Superior temporal gyrus (tissue), 1 donor: ENCODE measurements around the gene MED29.

Experiments
- DNase-seq: peaks from one replicate; pipeline ENCODE4 v3.0.0-alpha.2; 2016; ENCODE audit errors: extremely low spot score

The MED29 gene

DNA sequence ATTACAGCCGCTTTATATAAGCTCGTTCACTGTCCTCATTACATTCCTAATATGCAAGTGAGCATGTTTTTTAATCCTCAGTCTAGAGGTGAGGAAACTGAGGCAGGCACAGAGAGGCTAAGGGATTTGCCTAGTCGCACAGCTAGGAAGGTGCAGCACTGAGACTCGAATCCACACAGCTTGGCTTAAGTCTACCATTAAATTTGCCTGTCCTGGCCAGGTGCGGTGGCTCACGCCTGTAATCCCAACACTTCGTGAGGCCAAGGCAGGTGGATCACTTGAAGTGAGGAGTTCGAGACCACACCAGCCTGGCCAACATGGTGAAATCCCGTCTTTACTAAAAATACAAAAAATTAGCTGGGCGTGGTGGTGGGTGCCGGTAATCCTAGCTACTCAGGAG, 36.5 kb downstream of the MED29 start:
- DNase-seq, result no peak

DNA sequence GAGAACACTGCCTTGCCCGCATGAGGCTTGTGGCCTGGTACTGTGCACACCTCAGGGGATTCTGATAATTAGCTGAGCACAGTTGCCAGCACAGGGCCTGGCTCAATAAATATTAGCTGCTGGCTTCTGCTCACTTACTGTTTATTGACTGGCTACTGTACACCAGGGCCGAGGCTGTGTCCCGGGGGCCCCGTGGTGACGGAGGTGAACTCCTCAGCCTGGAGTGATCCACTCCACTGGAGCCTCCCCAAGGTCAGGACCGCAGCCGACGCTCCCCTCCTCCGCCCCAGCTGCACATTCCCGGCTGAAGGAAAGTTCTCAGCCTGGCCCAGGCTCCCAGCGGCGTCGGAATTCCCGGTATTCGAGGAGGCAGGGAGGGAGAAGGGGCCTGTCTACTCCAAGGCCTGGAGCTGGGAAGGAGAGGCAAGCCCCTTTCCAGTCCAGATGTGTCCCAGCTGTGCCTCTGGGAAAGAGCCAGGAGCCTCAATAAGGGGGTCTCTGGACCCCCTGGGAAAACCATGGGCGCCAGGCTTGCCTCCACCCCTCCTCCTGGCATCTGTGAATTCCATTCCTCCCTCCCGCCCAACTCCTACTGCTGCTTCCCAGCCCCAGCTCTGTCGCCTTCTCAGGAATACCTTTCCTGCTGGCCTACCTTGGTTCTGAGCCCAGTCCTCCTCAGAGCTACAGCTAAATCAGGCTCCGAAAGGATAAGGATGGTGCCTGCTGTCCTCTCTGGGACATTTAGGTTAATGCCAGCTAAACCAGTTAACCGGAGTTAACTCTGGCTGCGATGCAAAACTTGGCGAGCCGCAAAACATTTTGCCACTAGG, 37.3 kb downstream of the MED29 start:
- DNase-seq, result no peak

DNA sequence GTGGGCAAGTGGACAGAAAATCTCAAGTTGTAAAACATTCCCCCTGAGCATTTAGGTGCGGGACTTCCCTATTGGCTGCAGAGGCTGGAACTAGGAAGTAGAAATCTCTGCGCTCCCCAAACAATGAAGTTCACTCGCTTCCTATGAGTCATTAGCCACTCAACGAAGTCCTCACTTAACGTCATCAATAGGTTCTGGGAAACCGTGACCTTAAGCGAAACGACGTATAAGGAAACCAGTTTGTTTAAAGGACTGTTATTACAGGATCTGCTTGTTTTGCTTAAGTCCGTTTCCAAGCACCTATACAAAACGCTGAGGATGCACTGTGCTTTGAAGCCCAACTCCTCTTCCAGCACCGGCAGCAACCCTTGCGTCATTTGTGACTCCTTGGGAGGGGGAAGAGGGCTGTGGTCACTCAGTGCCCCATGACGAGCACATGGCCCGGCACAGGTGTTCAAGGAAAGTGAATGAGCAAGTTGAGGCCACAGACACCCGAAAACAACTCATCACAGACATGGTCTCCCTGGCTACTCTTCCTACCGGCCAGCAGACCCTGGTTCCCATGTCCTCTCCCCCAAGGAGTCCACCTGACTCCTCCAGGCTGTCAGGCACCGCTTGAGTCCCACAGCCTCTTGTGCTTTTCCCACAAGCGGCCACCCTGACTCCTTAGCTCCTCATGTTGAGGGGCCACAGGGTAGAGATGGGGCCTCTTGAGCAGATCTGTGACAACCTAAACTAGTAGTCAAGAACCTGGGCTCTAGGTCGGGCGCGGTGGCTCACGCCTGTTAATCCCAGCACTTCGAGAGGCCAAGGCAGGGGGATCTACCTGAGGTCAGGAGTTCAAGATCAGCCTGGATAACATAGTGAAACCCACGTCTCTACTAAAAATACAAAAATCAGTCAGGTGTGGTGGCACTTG, 39.8 kb downstream of the MED29 start:
- DNase-seq, result no peak

DNA sequence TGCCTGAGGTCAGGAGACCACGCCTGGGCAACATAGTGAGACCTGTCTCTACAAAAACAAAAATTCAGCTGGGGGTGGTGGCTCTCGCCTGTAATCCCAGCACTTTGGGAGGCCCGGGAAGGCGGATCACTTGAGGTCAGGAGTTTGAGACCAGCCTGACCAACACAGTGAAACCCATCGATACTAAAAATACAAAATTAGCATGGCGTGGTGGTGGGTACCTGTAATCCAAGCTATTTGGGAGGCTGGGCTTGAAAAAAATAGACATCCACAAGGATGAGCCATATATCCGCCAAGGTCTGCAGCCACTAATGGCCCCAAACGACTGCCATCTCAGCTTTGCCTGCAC, 41.5 kb downstream of the MED29 start:
- DNase-seq, result no peak

DNA sequence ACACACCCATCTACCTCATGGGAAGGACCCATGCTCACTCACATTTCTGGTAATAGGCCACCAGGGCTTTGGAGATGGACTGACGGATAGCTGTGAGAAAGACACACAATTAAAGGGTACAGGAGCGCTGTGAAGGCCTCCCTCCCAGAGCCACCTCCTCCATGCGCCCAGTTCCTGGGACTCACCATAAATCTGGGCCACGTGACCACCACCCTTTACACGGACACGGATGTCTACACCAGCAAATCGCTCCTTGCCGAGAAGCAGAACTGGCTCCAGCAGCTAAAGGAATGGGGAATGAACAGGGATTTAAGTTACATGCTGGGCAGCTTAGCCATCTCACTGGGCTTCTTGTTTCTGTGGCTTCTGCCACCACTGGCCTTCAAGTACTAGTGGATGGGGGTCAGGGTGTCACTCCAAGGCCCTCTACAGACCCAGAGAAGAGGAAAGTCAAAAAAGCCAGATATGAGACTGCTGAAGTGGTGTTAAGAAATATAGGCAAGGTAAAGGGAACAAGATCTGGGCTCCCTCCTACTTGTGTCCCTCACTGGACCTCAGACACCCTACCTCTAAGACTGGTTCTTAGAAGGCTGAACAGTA, 42.4 kb downstream of the MED29 start:
- no peak for DNase-seq

DNA sequence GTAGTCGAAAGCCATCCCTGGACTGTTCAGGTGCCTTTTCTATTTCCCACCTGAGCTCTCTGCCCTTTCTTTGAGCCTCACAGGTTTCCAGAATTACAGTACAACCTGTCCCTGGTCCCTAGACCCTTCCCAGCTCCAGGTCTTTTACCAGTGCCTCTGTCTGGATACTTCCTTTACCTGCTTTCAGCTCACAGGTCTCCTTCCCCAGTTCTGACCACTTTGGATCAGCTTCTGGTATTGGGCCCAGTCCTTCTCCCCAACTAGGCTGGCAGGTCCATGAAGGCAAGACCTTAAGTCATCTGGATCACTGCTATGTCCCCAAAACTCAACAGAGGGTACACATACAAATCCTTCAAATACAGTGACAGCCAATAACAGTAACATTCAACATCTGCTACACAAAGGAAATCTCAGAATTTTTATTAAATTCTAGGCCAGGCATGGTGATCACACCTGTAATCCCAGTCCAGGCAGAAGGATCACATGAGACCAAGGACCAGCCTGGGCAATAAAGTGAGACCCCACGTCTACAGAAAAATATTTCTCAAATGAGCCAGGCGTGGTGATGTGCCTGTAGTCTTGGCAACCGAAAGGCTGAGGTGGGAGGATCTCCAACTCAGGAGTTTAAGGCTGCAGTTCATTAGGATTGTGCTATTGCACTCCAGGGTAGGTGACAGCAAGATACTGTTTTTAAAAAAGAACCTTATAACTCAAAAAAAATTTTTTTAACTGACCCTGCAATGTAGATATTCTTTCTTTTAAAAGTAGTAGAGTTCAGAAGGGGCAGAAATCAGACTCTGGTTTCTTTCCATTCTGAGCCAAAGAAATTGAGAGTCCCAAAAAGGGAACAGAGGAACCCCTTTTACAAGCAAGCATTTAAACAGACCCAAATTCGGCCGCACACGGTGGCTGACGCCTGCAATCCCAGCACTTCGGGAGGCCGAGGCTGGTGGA, 43.2 kb downstream of the MED29 start:
- DNase-seq, result no peak

DNA sequence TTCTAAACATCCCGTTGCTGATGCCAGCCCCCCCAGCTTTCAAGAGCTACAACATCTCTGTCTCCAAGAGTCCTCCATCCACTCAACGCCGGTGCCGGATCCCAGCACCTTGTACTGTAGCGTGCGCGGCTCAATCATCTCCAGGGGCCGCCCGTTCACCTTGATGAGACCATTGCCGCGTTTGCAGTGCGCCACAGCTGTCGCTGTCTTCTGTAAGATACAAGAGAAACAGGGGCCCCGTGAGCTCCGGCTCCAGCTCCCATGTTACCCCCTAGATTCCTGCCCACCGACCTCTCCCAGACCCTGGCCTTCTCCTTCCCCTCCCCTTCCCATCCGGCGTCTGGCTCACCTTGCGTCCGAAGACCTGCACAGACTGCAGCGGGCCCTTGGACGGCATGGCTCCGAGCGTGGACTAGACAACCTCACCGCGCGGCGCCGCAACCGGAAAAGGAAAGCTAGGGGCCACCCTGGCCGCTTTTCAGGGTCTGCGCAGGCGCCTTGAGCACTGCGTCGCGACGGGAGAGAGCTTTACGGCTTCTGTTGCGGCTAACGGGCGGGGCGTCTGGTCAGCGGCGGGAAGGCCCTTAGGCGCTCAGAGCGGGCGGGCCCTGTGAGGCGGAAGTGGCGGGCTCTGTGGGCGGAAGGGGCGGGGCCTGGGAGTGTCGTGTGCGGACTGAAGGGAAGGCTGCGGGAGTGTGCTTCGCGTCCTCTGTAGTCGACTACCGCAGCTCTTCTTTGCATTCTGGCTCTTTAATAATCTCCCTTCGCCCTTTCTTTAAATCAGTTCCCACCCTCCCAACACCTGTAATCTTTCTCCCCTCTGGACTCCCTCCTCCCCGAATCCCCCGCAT, 44.5 kb downstream of the MED29 start, which contains the start of gene RPS16:
TSS of gene RPS16 (minus strand) at position 451 of the 851 bp plus-strand sequence. CDS start at position 397, 54 bp downstream.
- DNase-seq, result peak; percentile 99

DNA sequence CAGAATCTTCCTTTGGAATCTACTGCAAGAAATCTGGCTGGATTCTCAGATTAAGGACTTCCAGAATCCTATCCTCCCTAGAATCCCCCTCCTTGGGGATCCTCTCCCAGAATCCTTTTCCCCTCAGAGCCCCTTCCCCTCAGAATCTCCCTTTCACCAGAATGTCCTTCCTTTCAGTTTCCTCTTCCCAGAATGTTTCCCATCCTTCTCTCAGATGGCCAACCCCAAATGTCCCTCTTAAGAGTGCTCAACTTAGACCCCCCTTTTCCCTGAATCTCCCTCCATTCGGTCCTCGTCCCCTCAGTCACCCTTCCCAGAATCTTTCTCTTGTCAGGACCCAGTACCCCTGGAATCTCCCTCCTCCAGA, 45.2 kb downstream of the MED29 start:
- DNase-seq, result no peak

DNA sequence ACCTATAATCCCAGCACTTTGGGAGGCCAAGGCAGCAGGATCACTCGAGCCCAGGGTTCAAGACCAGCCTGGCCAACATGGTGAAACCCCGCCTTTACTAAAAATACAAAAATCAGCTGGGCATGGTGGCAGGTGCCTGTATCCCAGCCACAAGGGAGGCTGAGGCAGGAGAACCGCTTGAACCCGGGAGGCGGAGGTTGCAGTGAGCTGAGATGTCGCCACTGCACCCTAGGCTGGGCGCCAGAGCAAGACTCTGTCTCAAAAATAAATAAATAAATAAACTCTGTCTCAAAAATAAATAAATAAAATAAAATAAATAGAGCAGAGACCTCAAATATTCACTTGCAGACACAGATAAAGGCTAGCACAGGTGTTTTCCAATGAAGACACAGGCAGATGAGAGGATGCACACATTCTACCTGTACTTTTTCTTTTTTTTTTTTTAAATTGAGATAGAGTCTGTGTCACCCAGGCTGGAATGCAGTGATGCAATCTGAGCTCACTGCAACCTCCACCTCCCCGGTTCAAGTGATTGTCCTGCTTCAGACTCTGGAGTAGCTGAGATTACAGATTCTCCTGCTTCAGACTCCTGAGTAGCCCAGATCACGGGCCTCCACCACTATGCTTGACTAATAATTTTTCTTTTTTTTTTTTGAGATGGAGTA, 47.2 kb downstream of the MED29 start:
- DNase-seq, result no peak

DNA sequence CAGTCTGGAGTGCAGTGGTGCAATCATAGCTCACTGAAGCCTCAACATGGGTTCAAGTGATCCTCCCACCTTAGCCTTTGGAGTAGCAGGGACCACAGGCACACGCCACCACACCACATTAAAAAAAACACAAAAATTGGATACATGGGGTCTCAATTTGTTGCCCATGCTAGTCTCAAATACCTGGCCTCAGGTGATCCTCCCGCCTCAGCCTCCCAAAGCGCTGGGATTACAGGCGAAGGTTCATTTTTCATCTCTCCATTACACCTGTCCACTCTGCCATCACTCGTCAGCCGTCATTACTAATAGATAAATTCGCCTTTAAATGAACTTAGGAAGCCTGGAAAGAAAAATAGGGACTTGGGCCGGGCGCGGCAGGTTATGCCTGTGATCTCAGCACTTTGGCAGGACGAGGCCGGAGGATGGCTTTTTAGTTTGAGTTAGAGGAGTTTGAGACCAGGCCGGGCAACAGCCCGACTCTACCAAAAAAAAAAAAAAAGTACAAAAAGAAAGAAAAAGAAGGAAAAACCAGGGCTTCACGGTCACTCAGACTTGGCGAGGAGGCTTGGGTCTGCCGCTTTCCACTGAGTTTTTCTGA, 53.5 kb downstream of the MED29 start:
- no peak for DNase-seq

DNA sequence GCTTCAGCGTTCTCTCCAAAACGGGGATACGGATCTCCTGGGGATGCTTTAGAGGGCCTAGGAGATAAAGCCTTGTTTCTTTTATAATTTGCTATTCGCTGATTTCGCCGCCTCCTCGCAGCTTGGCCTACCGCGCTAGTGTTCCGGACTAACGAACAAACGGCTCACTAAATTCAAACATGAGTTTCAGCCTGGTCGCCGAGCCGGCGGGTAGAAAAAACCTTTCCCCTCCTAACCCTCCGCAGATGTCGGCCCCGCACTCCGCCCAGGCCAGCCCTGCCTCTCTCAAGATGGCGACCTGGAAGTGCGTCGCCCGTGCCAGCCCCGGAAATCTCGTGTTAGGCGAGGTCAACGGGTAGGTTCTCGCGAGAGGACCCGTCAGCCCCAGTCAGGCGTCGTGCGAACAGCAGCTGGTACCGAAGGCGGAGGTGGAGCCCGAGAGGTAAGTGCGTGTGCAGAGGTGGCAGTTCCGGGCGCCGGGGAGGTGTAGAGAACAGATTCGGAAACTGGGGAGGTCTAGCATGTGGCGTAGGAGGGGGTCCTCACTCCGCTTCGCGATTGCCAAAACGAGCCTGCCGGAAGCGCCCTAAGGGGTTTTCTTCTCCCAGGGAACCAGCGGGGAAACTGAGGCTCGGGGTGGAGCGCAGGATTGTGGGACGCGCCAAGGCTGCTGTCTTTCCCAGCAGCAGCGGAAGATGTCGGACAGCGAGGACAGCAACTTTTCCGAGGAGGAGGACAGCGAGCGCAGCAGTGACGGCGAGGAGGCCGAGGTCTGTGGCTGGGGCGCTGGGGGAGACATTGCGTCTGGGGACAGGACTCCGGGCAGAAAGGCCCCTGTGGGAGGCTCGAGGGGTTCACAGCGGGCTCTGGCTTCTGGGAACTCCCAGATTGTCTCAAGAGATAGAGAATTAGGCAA, 54.3 kb downstream of the MED29 start, which contains the start of gene SUPT5H:
TSS of gene SUPT5H (plus strand) at position 387 of the 916 bp plus-strand sequence. CDS start at position 696, 309 bp downstream.
- DNase-seq, result peak; percentile 97

DNA sequence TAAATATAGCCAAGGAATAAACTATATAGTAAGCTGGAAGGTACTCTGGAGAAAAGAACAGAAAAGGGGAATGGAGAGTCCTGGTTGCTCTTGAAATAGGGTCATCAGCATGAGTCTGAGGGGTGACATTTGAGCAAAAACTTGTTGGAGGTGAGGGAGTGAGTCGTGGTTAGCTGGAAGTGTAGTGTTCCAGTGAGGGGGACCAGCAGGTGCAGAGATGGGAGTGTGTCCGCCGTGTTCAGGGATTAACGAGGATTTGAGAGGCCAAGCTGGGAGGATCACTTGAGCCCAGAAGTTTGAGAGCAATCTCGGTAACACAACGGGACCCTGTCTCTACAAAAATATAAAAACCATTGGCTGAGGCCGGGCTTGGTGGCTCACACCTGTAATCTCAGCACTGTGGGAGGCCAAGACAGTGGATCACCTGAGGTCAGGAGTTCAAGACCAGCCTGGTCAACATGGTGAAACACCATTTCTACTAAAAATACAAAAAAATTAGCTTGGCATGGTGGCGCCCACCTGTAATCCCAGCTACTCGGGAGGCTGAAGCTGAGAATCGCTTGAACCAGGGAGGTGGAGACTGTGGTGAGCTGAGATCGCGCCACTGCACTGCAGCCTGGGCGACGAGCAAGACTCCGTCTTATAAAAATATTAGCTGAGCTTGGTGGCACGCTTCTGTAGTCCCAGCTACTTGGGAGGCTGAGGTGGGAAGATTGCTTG, 55.3 kb downstream of the MED29 start:
- DNase-seq, result no peak

DNA sequence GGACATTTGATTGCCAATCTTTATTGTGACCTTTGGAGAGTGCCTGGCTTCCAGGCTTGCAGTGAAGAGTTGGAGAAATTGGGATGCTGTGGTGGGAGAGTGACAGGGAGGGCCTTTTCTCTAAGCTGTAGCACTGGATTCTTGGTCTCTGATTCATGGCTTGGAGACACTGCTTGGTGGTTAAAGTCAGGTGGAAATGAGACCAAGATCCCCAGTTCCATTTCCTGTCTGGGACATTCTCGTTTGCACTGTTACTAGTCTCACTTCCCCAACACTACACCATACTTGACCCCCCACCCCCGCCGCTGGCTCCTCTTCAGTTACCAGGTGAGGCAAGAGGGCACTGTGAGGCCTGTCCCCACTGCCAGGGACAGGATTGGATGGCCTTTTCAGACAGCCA, 57.1 kb downstream of the MED29 start:
- DNase-seq, result no peak

DNA sequence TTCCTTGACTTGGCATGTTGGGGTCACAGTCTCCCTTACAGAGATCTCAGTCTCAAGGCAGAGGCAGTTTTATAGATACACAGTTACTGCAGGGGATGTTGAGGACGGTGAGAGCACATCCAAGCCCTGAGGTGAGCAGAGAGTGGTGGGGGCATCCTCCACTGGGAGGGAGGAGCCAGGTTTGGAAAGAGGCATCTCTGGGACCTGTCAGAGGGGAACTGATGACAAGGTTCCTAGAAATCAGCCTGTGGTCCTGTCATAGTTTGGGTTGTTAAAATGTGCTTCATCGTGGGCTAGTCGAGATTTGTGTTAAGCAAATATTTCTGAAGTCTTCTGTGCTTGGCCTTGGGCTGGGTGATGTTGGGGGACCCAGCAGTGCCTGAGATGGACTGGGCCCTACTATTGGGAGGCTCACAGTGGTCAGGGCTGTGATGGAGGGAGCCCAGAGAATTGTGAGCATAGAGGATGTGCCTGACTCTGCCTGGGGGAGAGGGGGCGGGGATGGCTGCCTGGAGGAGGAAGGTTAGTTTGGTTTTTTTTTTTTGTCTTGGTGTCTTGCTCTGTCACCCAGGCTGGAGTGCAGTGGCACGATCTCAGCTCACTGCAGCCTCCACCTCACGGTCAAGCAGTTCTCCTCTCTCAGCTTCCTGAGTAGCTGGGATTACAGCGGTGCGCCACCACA, 58.1 kb downstream of the MED29 start:
- no peak for DNase-seq
